ENCODE data around the gene MAPKAPK3.

MAPKAPK3 gene

GRCh38 chr3:50666837-50667236, 49.9 kb downstream of the MAPKAPK3 start:
- H4K20me1 ChIP-seq (ENCODE audit: control insufficient read depth, insufficient read depth, low read depth, low read length) = no peaks in the 10 kb centered on the region
- no peaks in the 10 kb centered on the region for H3K4me1 ChIP-seq (ENCODE audit: control insufficient read depth, low read length)
- no peaks in the 10 kb centered on the region for H3K36me3 ChIP-seq (ENCODE audit: control insufficient read depth, low read length)
- no peak for TF ChIP-seq EZH2phosphoT487 (IDR thresholded peaks at IDR 0.05; ENCODE audit: borderline replicate concordance, low read length)
- no peak for TF ChIP-seq CTCF (IDR thresholded peaks at IDR 0.05; ENCODE audit: low read depth, low read length, poor library complexity, severe bottlenecking)
- H3K4me2 ChIP-seq (ENCODE audit: low read length) = no peak overlapping the region
- no peaks in the 10 kb centered on the region for H3K9me3 ChIP-seq (ENCODE audit: control insufficient read depth, insufficient read depth, low read length)
- H3K27me3 ChIP-seq (ENCODE audit: control insufficient read depth, low read length) = peaks cover 4% of the 10 kb centered on the region
- no peaks in the 10 kb centered on the region for H3K79me2 ChIP-seq (ENCODE audit: control insufficient read depth, low read length)
- H3K27ac ChIP-seq (ENCODE audit: low read depth, low read length) = no peak overlapping the region
- no peaks in the 10 kb centered on the region for H3F3A ChIP-seq (ENCODE audit: control insufficient read depth, insufficient read depth)
- no peaks in the 10 kb centered on the region for H3K9me2 ChIP-seq (replicated peaks; ENCODE audit: control insufficient read depth, low read length)
- no peak overlapping the region for H3K4me3 ChIP-seq (ENCODE audit: low read length)

- H3F3A ChIP-seq (ENCODE audit: control insufficient read depth, insufficient read depth) = no peaks in the 10 kb centered on the region
- H4K20me1 ChIP-seq (ENCODE audit: control insufficient read depth, insufficient read depth, low read depth, low read length) = no peaks in the 10 kb centered on the region
- H3K79me2 ChIP-seq (ENCODE audit: control insufficient read depth, low read length) = no peaks in the 10 kb centered on the region
- H3K4me2 ChIP-seq (ENCODE audit: low read length) = no peak overlapping the region
- no peaks in the 10 kb centered on the region for H3K36me3 ChIP-seq (ENCODE audit: control insufficient read depth, low read length)
- H3K4me3 ChIP-seq (ENCODE audit: low read length) = no peak overlapping the region
- no peaks in the 10 kb centered on the region for H3K9me2 ChIP-seq (replicated peaks; ENCODE audit: control insufficient read depth, low read length)
- no peaks in the 10 kb centered on the region for H3K4me1 ChIP-seq (ENCODE audit: control insufficient read depth, low read length)
- TF ChIP-seq CTCF (IDR thresholded peaks at IDR 0.05; ENCODE audit: low read depth, low read length, poor library complexity, severe bottlenecking) (no peak), EZH2phosphoT487 (IDR thresholded peaks at IDR 0.05; ENCODE audit: borderline replicate concordance, low read length) (no peak)
- no peaks in the 10 kb centered on the region for H3K9me3 ChIP-seq (ENCODE audit: control insufficient read depth, insufficient read depth, low read length)
- peaks cover 42% of the 10 kb centered on the region for H3K27me3 ChIP-seq (ENCODE audit: control insufficient read depth, low read length)
- H3K27ac ChIP-seq (ENCODE audit: low read depth, low read length) = no peak overlapping the region
Observed at GRCh38 chr3:50671331-50671730, 54.4 kb downstream of the MAPKAPK3 start.

GRCh38 chr3:50672656-50673055, 55.7 kb downstream of the MAPKAPK3 start:
- no peak overlapping the region for H3K4me3 ChIP-seq (ENCODE audit: low read length)
- H3K9me2 ChIP-seq (replicated peaks; ENCODE audit: control insufficient read depth, low read length) = no peaks in the 10 kb centered on the region
- TF ChIP-seq EZH2phosphoT487 (IDR thresholded peaks at IDR 0.05; ENCODE audit: borderline replicate concordance, low read length) (no peak), CTCF (IDR thresholded peaks at IDR 0.05; ENCODE audit: low read depth, low read length, poor library complexity, severe bottlenecking) (no peak)
- H3K9me3 ChIP-seq (ENCODE audit: control insufficient read depth, insufficient read depth, low read length) = no peaks in the 10 kb centered on the region
- no peaks in the 10 kb centered on the region for H3K79me2 ChIP-seq (ENCODE audit: control insufficient read depth, low read length)
- H3K4me2 ChIP-seq (ENCODE audit: low read length) = no peak overlapping the region
- no peaks in the 10 kb centered on the region for H3F3A ChIP-seq (ENCODE audit: control insufficient read depth, insufficient read depth)
- no peaks in the 10 kb centered on the region for H3K4me1 ChIP-seq (ENCODE audit: control insufficient read depth, low read length)
- peaks cover 49% of the 10 kb centered on the region for H3K27me3 ChIP-seq (ENCODE audit: control insufficient read depth, low read length)
- no peak overlapping the region for H3K27ac ChIP-seq (ENCODE audit: low read depth, low read length)
- H4K20me1 ChIP-seq (ENCODE audit: control insufficient read depth, insufficient read depth, low read depth, low read length) = no peaks in the 10 kb centered on the region
- H3K36me3 ChIP-seq (ENCODE audit: control insufficient read depth, low read length) = no peaks in the 10 kb centered on the region

- Histone ChIP-seq H3K9me2 (replicated peaks; ENCODE audit: control insufficient read depth, low read length) (no peaks in the 10 kb centered on the region), H3K79me2 (ENCODE audit: control insufficient read depth, low read length) (no peaks in the 10 kb centered on the region), H3K27me3 (ENCODE audit: control insufficient read depth, low read length) (peaks cover 53% of the 10 kb centered on the region), H3K4me3 (ENCODE audit: low read length) (no peak overlapping the region), H3K4me1 (ENCODE audit: control insufficient read depth, low read length) (no peaks in the 10 kb centered on the region), H3K4me2 (ENCODE audit: low read length) (no peak overlapping the region), H3K27ac (ENCODE audit: low read depth, low read length) (no peak overlapping the region), H3K36me3 (ENCODE audit: control insufficient read depth, low read length) (no peaks in the 10 kb centered on the region), H3F3A (ENCODE audit: control insufficient read depth, insufficient read depth) (no peaks in the 10 kb centered on the region), H4K20me1 (ENCODE audit: control insufficient read depth, insufficient read depth, low read depth, low read length) (no peaks in the 10 kb centered on the region), H3K9me3 (ENCODE audit: control insufficient read depth, insufficient read depth, low read length) (no peaks in the 10 kb centered on the region)
- no peak for TF ChIP-seq EZH2phosphoT487 (IDR thresholded peaks at IDR 0.05; ENCODE audit: borderline replicate concordance, low read length)
- no peak for TF ChIP-seq CTCF (IDR thresholded peaks at IDR 0.05; ENCODE audit: low read depth, low read length, poor library complexity, severe bottlenecking)
Observed at GRCh38 chr3:50673931-50674330, 57.0 kb downstream of the MAPKAPK3 start.

All from DOHH2 (cell line).